ENCODE data around the gene GLIS2.
A peak's percentile ranks its signal among the peaks of the same experiment; 100 is the strongest.

The GLIS2 gene

GRCh38 chr16:4354512-4355409 lies 38.9 kb downstream of the GLIS2 start:
- DNase-seq = no peak

GRCh38 chr16:4356820-4357219 lies 41.0 kb downstream of the GLIS2 start:
- DNase-seq = no peak

- no peak for DNase-seq
These were observed 42.4 kb downstream of the GLIS2 start for GRCh38 chr16:4358236-4358635.

GRCh38 chr16:4358831-4359561 lies 43.1 kb downstream of the GLIS2 start:
- peak; percentile 51 to 63 (median 60) for DNase-seq

- DNase-seq = no peak
These were observed 44.0 kb downstream of the GLIS2 start for GRCh38 chr16:4359914-4360313.

GRCh38 chr16:4360538-4361021 lies 44.7 kb downstream of the GLIS2 start:
- no peak for DNase-seq

- no peak for DNase-seq
These were observed 45.4 kb downstream of the GLIS2 start for GRCh38 chr16:4361033-4361943.

- no peak for DNase-seq
These were observed 46.1 kb downstream of the GLIS2 start for GRCh38 chr16:4361944-4362311.

GRCh38 chr16:4362476-4363135 lies 46.7 kb downstream of the GLIS2 start:
- DNase-seq = no peak

GRCh38 chr16:4364196-4365013 lies 48.5 kb downstream of the GLIS2 start:
- no peak for DNase-seq

GRCh38 chr16:4365014-4365406 lies 49.1 kb downstream of the GLIS2 start:
- DNase-seq = no peak

- no peak for DNase-seq
These were observed 49.7 kb downstream of the GLIS2 start for GRCh38 chr16:4365615-4366014.

- DNase-seq = no peak
These were observed 50.1 kb downstream of the GLIS2 start for GRCh38 chr16:4366016-4366415.

GRCh38 chr16:4367393-4367856 lies 51.6 kb downstream of the GLIS2 start:
- no peak for DNase-seq

- no peak for DNase-seq
These were observed 53.3 kb downstream of the GLIS2 start for GRCh38 chr16:4369007-4369733.

GRCh38 chr16:4370151-4370550 lies 54.3 kb downstream of the GLIS2 start:
- no peak for DNase-seq

- DNase-seq = no peak
These were observed 54.9 kb downstream of the GLIS2 start for GRCh38 chr16:4370570-4371356.

GRCh38 chr16:4371357-4372000 lies 55.6 kb downstream of the GLIS2 start, which contains the start of gene VASN:
Gene VASN (plus strand): TSS chr16:4371848. CDS start chr16:4380878, 9,030 bp downstream.
- DNase-seq = peak; percentile 42 to 58 (median 52)

- DNase-seq = no peak
These were observed 56.2 kb downstream of the GLIS2 start for GRCh38 chr16:4372001-4372577.
